ENCODE measurements around the gene HAUS5.
"Not testable (repeated sequence)": the region's sequence is repeated elsewhere in the genome, so short reads cannot be mapped to it uniquely, and the experiment has no call there.

The HAUS5 gene

GRCh38 chr19:35641515-35642151 is 29.1 kb downstream of the HAUS5 start, which contains the start of gene ETV2:
TSS of gene ETV2 (plus strand) at chr19:35641745. CDS start at chr19:35642461, 716 bp downstream.
- H3K27me3 Mint-ChIP-seq = no peaks in the 10 kb centered on the region
- peak within 1 kb of the TSS; percentile 86 to 89 for H3K4me3 Mint-ChIP-seq
- ATAC-seq (replicated peaks) = no peak
- peaks cover 16 to 19% of the 10 kb centered on the region in 2 donors for H3K4me1 Mint-ChIP-seq (ENCODE audit: low read depth in 2 of 2)
- no peaks in the 10 kb centered on the region for H3K9me3 Mint-ChIP-seq
- peak within 1 kb of the TSS in 1 of 2 donors; percentile 44 for H3K27ac Mint-ChIP-seq
- peaks cover 15% of the 10 kb centered on the region for H3K36me3 Mint-ChIP-seq (ENCODE audit: insufficient read depth)
- peak; percentile 11 to 38 (median 21) for DNase-seq

- H3K4me3 Mint-ChIP-seq = peak overlapping the region; percentile 86 to 89
These were observed 29.8 kb downstream of the HAUS5 start for GRCh38 chr19:35642312-35642711.

GRCh38 chr19:35642798-35643254 is 30.3 kb downstream of the HAUS5 start:
- DNase-seq (no peak), ATAC-seq (replicated peaks) (no peak)
- Mint-ChIP-seq H3K4me3 (peak overlapping the region; percentile 86 to 89), H3K9me3 (no peaks in the 10 kb centered on the region), H3K4me1 (ENCODE audit: low read depth in 2 of 2) (peaks cover 16 to 19% of the 10 kb centered on the region in 2 donors), H3K27me3 (no peaks in the 10 kb centered on the region), H3K36me3 (ENCODE audit: insufficient read depth) (peaks cover 11% of the 10 kb centered on the region), H3K27ac (peak overlapping the region in 1 of 2 donors; percentile 81)

More at GRCh38 chr19:35642312-35642711, 29.8 kb downstream of the HAUS5 start:
- Mint-ChIP-seq H3K9me3 (no peaks in the 10 kb centered on the region), H3K27me3 (no peaks in the 10 kb centered on the region), H3K4me1 (ENCODE audit: low read depth in 2 of 2) (peaks cover 16 to 19% of the 10 kb centered on the region in 2 donors), H3K27ac (peak overlapping the region in 1 of 2 donors; percentile 44), H3K36me3 (ENCODE audit: insufficient read depth) (peaks cover 11% of the 10 kb centered on the region)
- DNase-seq (no peak), ATAC-seq (replicated peaks) (no peak)

- peaks cover 19 to 22% of the 10 kb centered on the region in 2 donors for H3K4me1 Mint-ChIP-seq (ENCODE audit: low read depth in 2 of 2)
- peak; percentile 44 for ATAC-seq (replicated peaks)
- peak overlapping the region; percentile 86 to 89 for H3K4me3 Mint-ChIP-seq
- peak overlapping the region; percentile 49 to 81 for H3K27ac Mint-ChIP-seq
- no peaks in the 10 kb centered on the region for H3K9me3 Mint-ChIP-seq
- DNase-seq = peak; percentile 71 to 82 (median 74)
- peaks cover 18% of the 10 kb centered on the region for H3K36me3 Mint-ChIP-seq (ENCODE audit: insufficient read depth)
- no peaks in the 10 kb centered on the region for H3K27me3 Mint-ChIP-seq
These were observed 31.0 kb downstream of the HAUS5 start for GRCh38 chr19:35643255-35644205.

GRCh38 chr19:35644206-35644986 is 31.9 kb downstream of the HAUS5 start:
- H3K4me3 Mint-ChIP-seq = peak overlapping the region; percentile 86 to 89
- no peaks in the 10 kb centered on the region for H3K9me3 Mint-ChIP-seq
- no peaks in the 10 kb centered on the region for H3K27me3 Mint-ChIP-seq
- peaks cover 23% of the 10 kb centered on the region for H3K36me3 Mint-ChIP-seq (ENCODE audit: insufficient read depth)
- DNase-seq = peak; percentile 85 to 92 (median 91)
- peak; percentile 79 for ATAC-seq (replicated peaks)
- H3K4me1 Mint-ChIP-seq (ENCODE audit: low read depth in 2 of 2) = peaks cover 24 to 26% of the 10 kb centered on the region in 2 donors
- H3K27ac Mint-ChIP-seq = peak overlapping the region; percentile 8 to 81

- H3K27me3 Mint-ChIP-seq = no peaks in the 10 kb centered on the region
- peaks cover 27% of the 10 kb centered on the region for H3K36me3 Mint-ChIP-seq (ENCODE audit: insufficient read depth)
- H3K27ac Mint-ChIP-seq = peak overlapping the region; percentile 8 to 81
- DNase-seq = peak; percentile 32 to 46 (median 42)
- no peaks in the 10 kb centered on the region for H3K9me3 Mint-ChIP-seq
- H3K4me3 Mint-ChIP-seq = peak overlapping the region; percentile 86 to 89
- H3K4me1 Mint-ChIP-seq (ENCODE audit: low read depth in 2 of 2) = peaks cover 24 to 28% of the 10 kb centered on the region in 2 donors
- no peak for ATAC-seq (replicated peaks)
These were observed 32.6 kb downstream of the HAUS5 start for GRCh38 chr19:35644987-35645679.

GRCh38 chr19:35645680-35646511 is 33.4 kb downstream of the HAUS5 start:
- no peak for ATAC-seq (replicated peaks)
- no peaks in the 10 kb centered on the region for H3K9me3 Mint-ChIP-seq
- peak overlapping the region; percentile 86 to 89 for H3K4me3 Mint-ChIP-seq
- H3K36me3 Mint-ChIP-seq (ENCODE audit: insufficient read depth) = peaks cover 31% of the 10 kb centered on the region
- H3K27me3 Mint-ChIP-seq = no peaks in the 10 kb centered on the region
- H3K27ac Mint-ChIP-seq = peak overlapping the region in 1 of 2 donors; percentile 81
- no peak for DNase-seq
- peaks cover 24 to 30% of the 10 kb centered on the region in 2 donors for H3K4me1 Mint-ChIP-seq (ENCODE audit: low read depth in 2 of 2)

- H3K4me1 Mint-ChIP-seq (ENCODE audit: low read depth in 2 of 2) = peaks cover 22 to 31% of the 10 kb centered on the region in 2 donors
These were observed 35.8 kb downstream of the HAUS5 start, which contains the start of gene COX6B1 for GRCh38 chr19:35648017-35648961. TSS of gene COX6B1 (plus strand) at chr19:35648323. CDS start at chr19:35651244, 2,921 bp downstream.

GRCh38 chr19:35650581-35650980 is 38.0 kb downstream of the HAUS5 start:
- H3K27ac Mint-ChIP-seq = no peak overlapping the region
- no peak for DNase-seq
- no peaks in the 10 kb centered on the region for H3K9me3 Mint-ChIP-seq
- H3K4me3 Mint-ChIP-seq = no peak overlapping the region
- H3K27me3 Mint-ChIP-seq = no peaks in the 10 kb centered on the region
- peaks cover 70% of the 10 kb centered on the region for H3K36me3 Mint-ChIP-seq (ENCODE audit: insufficient read depth)
- H3K4me1 Mint-ChIP-seq (ENCODE audit: low read depth in 2 of 2) = peaks cover 14 to 20% of the 10 kb centered on the region in 2 donors
- ATAC-seq (replicated peaks) = no peak

More at GRCh38 chr19:35648017-35648961, 35.8 kb downstream of the HAUS5 start, which contains the start of gene COX6B1:
- peak; percentile 87 to 89 (median 88) for DNase-seq
- peak; percentile 70 for ATAC-seq (replicated peaks)
- Mint-ChIP-seq H3K9me3 (no peaks in the 10 kb centered on the region), H3K27me3 (no peaks in the 10 kb centered on the region), H3K27ac (peak within 1 kb of the TSS; percentile 96), H3K36me3 (ENCODE audit: insufficient read depth) (peaks cover 55% of the 10 kb centered on the region), H3K4me3 (peak within 1 kb of the TSS; percentile 98 to 99)

- Mint-ChIP-seq H3K4me1 (ENCODE audit: low read depth in 2 of 2) (peaks cover 10 to 16% of the 10 kb centered on the region in 2 donors), H3K36me3 (ENCODE audit: insufficient read depth) (peaks cover 96% of the 10 kb centered on the region)
- not testable (repeated sequence) for DNase-seq; H3K9me3 Mint-ChIP-seq; H3K27ac Mint-ChIP-seq; ATAC-seq (replicated peaks); H3K27me3 Mint-ChIP-seq; H3K4me3 Mint-ChIP-seq
These were observed 42.3 kb downstream of the HAUS5 start for GRCh38 chr19:35654828-35655227.

- Mint-ChIP-seq H3K4me3 (no peak overlapping the region), H3K9me3 (no peaks in the 10 kb centered on the region), H3K27me3 (no peaks in the 10 kb centered on the region), H3K4me1 (ENCODE audit: low read depth in 2 of 2) (peaks cover 10 to 16% of the 10 kb centered on the region in 2 donors), H3K27ac (no peak overlapping the region), H3K36me3 (ENCODE audit: insufficient read depth) (peaks cover 98% of the 10 kb centered on the region)
- ATAC-seq (replicated peaks) (no peak), DNase-seq (no peak)
These were observed 43.1 kb downstream of the HAUS5 start for GRCh38 chr19:35655600-35655999.
